Measurements from ENCODE around the gene RRAGA.
"Not testable (repeated sequence)": the region's sequence is repeated elsewhere in the genome, so short reads cannot be mapped to it uniquely, and the experiment has no call there.

Gene RRAGA, protein sequence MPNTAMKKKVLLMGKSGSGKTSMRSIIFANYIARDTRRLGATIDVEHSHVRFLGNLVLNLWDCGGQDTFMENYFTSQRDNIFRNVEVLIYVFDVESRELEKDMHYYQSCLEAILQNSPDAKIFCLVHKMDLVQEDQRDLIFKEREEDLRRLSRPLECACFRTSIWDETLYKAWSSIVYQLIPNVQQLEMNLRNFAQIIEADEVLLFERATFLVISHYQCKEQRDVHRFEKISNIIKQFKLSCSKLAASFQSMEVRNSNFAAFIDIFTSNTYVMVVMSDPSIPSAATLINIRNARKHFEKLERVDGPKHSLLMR

DNA sequence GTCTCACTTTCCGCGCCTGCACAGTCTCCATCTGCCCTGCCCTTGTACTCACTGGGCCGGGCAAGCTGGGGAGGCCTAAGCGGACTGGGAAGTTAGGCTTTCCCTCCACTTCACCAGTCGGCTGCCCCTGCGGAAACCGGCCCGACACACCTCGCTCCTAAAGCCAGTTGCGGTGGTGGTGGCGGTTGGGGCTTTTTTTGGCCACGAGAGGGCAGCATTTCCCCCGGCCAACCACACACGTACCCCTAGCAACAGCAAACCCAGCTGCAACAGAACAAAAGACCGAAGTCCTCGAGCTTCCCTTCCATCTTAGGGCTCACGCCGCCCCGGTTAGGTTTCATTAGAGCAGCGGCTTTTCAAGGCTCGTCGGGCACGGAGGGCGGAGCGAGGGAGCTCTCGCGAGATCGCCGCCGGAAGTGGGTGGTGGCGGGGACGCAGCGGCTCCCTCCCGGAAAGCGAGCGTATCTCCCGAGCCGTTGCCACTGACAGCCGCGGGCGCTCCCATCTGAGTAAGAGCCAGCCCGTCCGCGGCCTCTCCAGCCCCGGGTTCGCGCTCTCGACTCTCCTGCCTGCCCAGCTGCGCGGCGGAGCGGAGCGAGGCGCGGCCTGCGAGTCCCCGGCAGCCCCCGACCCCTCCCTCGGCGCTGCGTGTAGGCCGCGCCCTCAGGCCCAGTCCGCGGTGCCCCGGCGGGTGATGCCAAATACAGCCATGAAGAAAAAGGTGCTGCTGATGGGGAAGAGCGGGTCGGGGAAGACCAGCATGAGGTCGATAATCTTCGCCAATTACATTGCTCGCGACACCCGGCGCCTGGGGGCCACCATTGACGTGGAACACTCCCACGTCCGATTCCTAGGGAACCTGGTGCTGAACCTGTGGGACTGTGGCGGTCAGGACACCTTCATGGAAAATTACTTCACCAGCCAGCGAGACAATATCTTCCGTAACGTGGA is at the start of gene RRAGA:
Gene RRAGA (plus strand): TSS at position 462 of the 951 bp plus-strand sequence. CDS start 233 bp downstream, at position 695.
- FAIRE-seq = peak; percentile 87

DNA sequence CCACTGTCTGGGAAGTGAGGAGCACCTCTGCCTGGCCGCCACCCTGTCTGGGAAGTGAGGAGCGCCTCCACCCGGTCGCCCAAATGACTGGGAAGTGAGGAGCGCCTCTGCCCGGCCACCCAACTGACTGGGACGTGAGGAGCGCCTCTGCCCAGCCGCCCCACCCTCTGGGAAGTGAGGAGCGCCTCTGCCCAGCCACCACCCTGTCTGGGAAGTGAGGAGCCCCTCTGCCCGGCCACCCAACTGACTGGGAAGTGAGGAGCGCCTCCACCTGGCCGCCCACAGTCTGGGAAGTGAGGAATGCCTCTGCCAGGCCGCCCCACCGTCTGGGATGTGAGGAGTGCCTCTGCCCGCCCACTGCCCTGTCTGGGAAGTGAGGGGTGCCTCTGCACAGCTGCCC is 49.1 kb upstream of the RRAGA start:
- FAIRE-seq = no peak

DNA sequence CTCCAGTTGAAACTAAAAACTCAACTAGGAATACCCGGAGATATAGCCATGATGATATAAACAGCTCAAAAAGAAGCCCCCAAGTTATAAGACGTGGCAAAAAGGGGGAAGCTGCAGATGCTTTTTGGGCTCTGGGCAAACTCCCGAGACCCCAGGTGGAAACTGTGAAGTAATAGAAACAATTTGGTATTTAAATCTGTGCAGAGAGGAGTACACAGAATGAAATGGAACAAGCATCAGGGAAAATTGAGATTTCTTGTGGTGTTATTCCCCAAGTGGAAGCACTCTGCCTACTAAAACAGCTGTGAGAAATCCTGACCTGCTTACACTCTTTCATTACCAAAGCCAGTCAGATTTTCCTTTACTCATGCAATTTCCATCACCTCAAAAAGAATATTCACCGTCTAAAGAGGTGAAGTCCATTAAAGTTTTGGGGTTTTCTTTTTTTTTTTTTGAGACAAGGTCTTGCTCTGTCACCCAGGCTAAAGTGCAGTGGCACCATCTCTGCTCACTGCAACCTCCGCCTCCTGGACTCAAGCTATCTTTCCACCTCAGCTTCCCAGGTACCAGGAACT is 39.7 kb upstream of the RRAGA start:
- FAIRE-seq = no peak

DNA sequence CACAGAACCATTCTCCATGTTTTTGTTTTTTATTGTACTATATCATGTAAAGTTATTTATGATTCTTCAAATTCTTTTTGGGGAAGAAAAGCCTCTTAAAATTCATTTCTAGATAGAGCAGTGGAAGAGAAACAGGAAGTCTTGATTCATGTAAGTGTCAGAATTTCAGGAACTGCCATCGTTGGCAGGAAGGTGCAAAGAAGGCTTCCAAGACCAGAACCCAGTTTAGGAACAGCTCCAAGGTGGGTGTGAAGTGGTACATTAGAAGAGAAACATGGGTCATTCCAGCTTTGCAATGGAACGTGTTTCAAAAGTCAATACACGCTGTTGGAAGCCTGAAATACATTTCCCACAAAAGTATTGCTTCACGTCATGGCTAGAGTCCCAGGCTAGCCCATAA is 31.0 kb upstream of the RRAGA start:
- no peak for FAIRE-seq

DNA sequence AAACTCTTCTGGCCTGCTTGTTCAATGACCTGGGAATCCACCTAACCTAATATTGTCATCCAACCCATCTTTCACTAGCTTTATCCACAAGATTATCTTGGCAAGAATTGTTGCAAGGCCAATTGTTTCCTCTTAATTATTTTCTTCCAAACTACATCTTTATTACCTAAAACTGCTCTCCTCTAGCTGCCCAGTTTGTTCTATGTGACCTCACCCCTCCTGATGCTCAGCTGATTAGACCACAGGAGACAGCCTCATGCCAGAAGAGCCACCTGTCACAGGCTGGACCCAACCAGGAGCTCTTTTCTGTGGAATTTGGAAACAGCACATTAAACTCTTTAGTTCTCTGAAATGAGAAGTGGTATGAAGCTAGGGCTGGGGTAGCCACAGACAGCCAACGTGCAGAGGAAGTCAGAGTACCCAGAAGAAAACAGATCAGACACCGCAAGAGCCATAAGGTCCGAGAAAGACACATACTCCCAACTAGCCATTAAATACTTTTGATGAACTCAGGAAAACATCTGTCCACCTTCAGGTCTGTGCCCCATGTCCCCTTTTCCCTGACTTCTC is 28.3 kb upstream of the RRAGA start:
- FAIRE-seq = no peak

DNA sequence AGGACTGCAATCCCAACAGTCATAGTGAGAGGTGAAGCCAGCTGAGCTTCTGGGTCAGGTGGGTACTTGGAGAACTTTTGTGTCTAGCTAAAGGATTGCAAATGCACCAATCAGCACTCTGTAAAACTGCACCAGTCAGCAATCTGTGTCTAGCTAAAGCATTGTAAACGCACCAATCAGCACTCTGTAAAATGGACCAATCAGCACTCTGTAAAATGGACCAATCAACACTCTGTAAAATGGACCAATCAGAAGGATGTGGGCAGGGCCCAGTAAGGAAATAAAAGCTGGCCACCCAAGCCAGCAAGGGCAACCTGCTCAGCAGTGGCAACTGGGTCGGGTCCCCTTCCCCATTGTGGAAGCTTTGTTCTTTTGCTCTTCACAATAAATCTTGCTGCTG is 27.6 kb upstream of the RRAGA start:
- not testable (repeated sequence) for FAIRE-seq

DNA sequence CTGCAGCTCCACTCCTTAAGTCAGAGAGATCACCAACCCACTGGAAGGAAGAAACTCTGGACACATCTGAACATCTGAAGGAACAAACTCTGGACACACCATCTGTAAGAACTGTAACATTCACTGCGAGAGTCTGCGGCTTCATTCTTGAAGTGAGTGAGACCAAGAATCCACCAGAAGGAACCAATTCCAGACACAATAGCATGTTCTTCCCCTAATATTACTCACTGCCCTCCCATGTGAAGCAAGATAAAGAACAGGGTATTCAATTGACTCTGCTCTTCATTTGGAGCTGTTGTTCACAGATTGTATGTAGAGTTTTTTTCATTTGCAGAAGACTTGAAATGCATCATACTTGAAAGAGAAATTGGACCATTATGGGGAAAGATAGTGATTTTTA is 27.0 kb upstream of the RRAGA start:
- no peak for FAIRE-seq

DNA sequence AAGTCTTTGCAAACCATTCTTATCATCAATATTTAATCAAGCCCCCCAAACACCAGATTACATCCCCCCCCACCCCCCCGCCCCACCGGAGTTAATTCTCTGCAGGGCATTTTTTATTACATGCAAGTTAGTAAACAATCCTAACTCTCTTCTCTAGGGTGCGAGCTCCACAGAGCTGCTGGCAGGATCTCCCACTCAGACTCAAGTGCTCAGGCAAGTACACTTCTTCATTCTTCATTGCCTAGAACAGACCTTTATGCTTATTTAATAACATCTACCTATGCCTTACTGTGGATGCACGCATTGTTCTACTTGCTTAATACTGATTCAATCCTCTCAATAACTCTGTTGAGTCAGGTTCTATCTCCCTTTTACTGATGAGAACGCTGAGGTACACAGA is 26.1 kb upstream of the RRAGA start:
- no peak for FAIRE-seq

DNA sequence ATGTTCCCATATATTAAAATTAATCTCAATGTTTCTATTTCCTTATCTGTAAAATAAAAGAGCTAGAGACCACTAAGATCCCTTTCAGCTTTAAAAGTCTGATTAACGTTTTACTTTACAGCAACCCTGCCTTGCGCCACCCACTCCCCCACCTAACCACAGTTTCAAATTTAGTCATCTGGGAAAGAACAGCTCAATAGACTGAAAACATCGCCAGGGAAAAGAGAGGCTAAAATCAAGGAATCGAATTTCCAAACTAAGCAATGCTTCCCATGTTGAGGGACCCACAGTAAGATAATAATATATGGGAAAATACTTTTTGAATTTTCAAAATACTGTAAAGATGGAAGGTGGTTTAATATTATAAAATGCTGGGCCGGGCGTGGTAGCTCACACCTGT is 22.9 kb upstream of the RRAGA start:
- FAIRE-seq = no peak

DNA sequence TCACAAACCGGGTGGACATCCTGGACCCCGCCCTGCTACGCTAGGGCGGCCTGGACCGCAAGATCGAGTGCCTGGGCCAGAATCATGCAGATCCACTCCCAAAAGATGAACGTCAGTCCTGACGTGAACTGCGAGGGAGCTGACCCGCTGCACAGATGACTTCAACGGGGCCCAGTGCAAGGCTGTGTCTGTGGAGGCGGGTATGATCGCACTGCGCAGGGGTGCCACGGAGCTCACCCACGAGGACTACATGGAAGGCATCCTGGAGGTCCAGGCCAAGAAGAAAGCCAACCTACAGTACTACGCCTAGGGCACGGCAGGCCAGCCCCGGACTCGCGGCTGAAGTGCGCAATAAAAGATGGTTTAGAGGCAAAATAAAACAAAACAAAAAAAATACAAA is 21.4 kb upstream of the RRAGA start:
- FAIRE-seq = no peak

DNA sequence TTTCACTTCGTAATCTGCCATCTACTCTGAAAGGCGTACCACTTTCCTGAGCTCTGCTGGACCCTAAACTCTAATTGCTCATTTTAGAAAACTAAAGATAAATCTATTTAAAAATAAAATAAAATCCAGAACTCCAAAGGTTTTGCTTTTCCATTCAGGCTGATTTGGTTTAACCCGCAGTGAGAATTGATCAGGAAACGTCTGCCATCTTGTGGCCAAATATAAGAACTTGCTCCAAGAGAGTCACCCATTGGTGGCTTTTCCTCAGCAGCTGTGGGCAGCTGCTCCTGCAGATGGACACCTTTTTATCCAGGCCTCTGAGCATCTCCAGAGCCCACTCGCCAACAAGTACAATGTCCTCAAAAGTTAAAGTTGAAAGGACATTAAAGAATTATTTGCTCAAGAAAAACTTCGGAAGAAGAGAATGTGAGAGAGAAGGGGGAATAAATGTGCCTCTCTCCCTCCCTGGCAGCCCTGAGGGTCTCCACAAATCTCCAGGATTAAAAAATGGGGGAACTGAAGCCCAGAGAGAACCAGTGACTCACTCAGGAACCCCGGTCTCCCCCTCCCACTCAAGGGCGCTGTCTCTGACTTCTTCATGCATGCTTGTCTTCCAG is 20.3 kb upstream of the RRAGA start:
- peak; percentile 91 for FAIRE-seq

DNA sequence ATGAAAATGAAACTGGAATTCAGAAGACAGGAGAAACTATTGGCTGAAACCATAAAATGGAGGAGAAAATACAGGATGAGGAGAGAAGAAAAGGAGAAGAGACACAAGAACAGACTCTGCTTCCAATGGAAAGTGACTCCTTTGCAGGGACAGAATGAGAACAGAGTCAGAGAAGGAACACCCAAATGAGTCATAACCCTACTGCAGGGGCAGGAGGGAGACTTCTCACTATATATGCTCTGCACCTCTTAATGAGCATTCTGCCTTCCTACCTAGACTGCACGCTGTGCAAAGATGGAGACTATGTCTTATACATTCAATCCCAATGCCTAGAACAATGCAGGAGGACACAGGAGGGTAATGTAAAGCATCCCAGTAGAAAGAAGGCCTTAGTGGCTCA is 18.3 kb upstream of the RRAGA start:
- no peak for FAIRE-seq

DNA sequence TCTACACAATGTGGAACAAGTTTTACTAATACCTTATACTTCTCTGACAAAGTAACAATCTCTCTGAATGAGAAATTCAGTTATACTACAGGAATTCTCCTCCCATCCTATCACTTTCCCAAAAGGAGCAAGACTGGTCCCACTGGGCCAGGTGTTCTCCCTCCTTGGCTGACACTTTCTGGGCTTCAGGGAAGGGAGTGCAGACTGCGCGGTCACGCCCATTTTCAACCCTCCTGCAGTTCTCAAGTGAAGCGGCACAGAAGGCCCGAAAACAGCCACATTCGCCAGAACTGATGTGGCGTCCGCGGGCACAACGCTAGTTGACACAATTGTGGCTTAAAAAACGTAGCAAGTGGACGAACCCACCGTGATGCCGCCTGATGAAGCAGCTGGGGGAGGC is 16.8 kb upstream of the RRAGA start:
- FAIRE-seq = no peak

DNA sequence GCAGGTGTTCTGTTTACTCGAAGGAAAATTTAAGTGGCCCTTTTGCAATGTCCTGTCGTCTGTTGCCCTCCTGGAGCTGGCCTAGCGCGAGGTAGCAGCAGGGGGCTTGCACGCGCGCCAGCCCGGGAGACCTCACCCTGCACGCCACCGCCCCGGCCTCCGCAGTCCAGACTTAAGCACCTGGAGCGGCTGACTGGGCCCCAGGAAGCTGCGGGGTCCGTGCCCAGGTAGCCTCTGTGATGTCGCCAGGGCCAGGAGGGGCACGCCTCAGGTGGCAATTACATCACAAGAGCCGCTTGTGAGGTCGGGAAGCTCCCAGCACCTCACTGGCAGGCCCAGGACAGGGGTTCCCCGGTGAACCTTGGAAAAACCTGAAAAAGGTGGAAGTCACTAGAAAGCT is 16.2 kb upstream of the RRAGA start, which contains the start of gene SAXO1:
Gene SAXO1 (minus strand): TSS at position 195 of the 400 bp plus-strand sequence. CDS start 301 bp downstream, outside the sequence.
- no peak for FAIRE-seq

DNA sequence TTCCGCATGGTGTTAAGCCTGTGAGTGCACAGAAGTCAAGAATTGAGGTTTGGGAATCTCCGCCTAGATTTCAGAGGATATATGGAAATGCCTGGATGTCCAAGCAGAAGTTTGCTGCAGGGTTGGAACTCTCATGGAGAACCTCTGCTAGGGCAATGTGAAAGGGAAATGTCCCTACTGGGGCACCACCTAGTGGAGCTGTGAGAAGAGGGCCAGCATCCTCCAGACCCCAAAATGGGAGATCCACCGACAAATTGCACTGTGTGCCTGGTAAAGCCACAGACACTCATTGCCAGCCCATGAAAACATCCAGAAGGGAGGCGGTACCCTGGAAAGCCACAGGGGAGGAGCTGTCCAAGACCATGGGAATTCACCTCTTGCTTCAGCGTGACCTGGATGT is 12.6 kb upstream of the RRAGA start:
- FAIRE-seq = no peak

DNA sequence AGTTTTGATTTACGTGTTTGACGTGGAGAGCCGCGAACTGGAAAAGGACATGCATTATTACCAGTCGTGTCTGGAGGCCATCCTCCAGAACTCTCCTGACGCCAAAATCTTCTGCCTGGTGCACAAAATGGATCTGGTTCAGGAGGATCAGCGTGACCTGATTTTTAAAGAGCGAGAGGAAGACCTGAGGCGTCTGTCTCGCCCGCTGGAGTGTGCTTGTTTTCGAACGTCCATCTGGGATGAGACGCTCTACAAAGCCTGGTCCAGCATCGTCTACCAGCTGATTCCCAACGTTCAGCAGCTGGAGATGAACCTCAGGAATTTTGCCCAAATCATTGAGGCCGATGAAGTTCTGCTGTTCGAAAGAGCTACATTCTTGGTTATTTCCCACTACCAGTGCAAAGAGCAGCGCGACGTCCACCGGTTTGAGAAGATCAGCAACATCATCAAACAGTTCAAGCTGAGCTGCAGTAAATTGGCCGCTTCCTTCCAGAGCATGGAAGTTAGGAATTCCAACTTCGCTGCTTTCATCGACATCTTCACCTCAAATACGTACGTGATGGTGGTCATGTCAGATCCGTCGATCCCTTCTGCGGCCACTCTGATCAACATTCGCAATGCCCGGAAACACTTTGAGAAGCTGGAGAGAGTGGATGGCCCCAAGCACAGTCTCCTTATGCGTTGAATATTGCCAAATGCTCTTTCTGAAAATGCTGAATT is 850 bp downstream of the RRAGA start:
- no peak for FAIRE-seq

DNA sequence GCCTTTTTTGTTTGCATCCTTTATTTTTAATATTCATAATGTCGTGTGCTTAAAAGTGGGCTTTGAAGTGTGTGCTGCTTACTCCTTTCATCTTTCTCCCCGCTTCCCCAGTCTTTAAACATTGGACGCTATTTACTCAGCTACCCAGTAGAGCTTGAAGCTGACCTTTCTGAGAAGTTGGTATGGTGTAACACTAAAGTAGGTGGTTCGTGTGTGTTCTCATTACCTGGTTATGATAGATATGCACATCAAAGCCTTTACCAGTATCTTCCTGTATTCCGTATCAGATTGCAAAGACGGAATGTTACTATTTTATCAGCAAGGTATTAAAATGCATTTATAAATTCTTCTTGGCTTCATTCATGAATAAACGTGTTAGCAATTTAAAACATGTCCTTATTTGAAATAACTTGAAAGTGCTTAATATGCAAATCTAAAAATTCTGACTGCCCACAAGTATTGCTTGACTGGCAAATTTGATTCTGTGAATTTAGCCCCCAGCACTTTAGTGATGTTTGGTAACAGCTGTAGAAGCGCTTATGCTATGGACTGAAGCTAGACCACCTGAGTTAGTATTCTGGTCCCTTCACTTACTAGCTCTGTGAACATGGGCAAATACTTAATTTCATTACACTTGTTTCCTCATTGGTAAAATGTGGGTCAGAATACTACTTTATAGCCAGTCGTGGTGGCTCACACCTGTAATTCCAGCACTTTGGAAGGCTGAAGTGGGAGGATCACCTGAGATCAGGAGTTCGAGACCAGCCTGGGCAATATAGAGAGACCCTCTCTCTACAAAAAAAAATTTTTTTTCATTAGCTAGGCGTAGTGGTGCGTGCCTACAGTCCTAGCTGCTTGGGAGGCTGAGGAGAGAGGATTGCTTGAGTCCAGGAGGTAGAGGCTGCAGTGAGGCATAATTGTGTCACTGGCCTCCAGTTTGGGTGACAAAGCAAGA is 1.7 kb downstream of the RRAGA start:
- no peak for FAIRE-seq

DNA sequence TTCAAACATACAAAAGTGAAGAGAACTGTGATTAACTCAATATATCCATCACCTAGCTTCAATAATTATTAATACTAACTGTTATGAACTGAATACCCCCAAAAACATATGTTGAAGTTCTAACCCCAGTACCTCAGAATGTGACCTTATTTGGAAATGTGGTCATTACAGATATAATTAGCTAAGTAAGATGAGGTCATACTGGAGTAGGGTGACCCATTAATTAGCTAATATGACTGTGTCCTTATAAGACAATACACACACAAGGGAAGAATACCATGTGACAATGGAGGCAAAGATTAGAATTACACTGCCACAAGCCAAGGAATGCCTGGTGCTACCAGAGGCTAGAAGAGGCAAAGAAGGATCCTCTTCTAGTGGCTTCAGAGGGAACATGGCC is 7.8 kb downstream of the RRAGA start:
- FAIRE-seq = no peak

DNA sequence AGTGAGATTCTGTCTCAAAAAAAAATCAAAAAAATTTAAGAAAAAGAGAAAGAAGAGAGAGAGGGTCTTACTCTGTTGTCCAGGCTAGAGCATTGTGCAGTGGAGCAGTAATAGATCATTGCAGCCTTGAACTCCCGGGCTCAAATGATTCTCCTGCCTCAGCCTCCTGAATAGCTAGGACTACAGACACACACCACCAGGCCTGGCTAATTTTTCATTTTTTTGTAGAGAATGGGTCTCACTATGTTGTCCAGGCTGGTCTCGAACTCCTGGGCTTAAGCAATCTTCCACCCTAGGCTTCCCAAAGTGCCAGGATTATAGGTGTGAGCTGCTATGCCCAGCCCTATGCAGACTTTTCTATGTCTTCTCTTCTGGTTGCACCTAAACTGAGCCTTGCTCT is 25.0 kb downstream of the RRAGA start:
- FAIRE-seq = no peak

DNA sequence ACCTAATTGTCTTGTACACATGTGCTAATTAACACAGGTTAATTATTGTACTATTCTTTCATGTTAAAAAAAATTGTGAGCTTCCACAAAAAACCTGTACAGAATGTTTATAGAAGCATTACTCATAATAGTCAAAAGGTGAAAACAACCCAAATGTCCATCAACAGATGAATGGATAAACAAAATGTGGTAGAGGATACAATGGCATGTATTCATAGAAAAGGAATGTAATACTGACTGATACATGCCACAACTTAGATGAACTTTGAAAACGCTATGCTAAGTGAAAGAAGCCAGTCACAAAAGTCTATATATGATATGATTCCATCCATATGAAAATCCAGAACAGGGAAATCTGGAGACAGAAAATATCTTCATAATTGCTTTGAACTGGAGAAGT is 25.6 kb downstream of the RRAGA start:
- no peak for FAIRE-seq

DNA sequence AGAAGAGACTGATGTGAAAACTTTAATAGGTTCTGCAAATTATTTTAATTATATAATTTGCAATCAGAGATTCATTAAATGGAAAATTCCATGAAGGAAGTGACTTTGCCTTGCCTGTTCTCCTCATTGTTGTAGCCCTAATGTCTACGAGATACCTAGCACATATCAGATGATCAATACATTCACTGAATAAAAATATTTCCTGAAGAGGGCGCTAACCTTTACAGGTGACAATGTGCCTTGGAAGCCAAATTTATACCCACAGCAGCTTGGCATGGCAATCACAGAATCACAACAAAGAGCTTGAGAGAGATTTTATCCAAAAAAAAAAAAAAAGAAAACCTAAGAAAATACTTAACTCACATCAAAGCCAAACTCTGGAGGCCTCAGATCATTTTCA is 36.1 kb downstream of the RRAGA start:
- FAIRE-seq = no peak

Data from G401.6 (cell line).